ENCODE results near the gene SLC23A3.

- TF ChIP-seq CTCF (conservative IDR thresholded peaks at IDR 0.05; ENCODE audit: low read depth, low read length) (no peak), EZH2 (IDR thresholded peaks at IDR 0.05; ENCODE audit: low read length, unreplicated experiment) (no peak), EZH2phosphoT487 (IDR thresholded peaks at IDR 0.05; ENCODE audit: borderline replicate concordance, low read length) (no peak)
These were observed 4.3 kb upstream of the SLC23A3 start for GRCh38 chr2:219174146-219174545.
